Measurements from ENCODE around the gene KLHL36.

GRCh38 chr16:84657229-84657837, 9.0 kb downstream of the KLHL36 start:
- TF ChIP-seq CTCF (IDR thresholded peaks at IDR 0.05) (no peak), POLR2A (IDR thresholded peaks at IDR 0.05) (no peak)

Measured in testis (tissue), 2 donors.